GM12874 (cell line): ENCODE data around the gene SDK1.

ENCODE experiments used
- TF ChIP-seq, protein P1 (sequence below): IDR thresholded peaks from 2 replicates; pipeline ENCODE4 v1.5.1; 2011; ENCODE audit warnings: low read depth, mild to moderate bottlenecking, control low read depth, low read length, moderate library complexity; ENCODE audit not compliant: insufficient read depth

SDK1 gene

GRCh38 chr7:3928727-3929515 is 627.9 kb downstream of the SDK1 start:
- TF ChIP-seq, protein P1, sequence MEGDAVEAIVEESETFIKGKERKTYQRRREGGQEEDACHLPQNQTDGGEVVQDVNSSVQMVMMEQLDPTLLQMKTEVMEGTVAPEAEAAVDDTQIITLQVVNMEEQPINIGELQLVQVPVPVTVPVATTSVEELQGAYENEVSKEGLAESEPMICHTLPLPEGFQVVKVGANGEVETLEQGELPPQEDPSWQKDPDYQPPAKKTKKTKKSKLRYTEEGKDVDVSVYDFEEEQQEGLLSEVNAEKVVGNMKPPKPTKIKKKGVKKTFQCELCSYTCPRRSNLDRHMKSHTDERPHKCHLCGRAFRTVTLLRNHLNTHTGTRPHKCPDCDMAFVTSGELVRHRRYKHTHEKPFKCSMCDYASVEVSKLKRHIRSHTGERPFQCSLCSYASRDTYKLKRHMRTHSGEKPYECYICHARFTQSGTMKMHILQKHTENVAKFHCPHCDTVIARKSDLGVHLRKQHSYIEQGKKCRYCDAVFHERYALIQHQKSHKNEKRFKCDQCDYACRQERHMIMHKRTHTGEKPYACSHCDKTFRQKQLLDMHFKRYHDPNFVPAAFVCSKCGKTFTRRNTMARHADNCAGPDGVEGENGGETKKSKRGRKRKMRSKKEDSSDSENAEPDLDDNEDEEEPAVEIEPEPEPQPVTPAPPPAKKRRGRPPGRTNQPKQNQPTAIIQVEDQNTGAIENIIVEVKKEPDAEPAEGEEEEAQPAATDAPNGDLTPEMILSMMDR, result no peak

DNA sequence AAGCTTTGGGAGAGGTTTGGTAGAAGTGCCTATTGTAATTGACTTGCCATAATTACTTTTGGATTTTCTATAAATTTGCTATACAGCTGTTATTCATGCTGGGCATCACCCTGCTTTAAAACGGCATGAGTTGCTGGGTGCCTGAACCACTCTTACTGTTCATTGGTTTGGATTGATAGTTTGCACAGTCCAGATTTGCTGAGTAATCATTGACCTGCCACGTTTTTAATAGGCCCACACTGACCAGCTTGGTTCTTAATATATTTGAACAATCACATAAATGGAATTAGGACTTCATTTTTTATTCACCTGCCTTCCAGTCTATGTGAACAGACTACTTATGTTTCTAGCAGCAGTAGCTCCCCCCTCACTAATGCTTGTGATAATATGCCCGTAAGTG is 630.8 kb downstream of the SDK1 start:
- TF ChIP-seq, protein P1, result no peak

- TF ChIP-seq, protein P1, result no peak
Observed at GRCh38 chr7:3937146-3937545, 636.1 kb downstream of the SDK1 start.

DNA sequence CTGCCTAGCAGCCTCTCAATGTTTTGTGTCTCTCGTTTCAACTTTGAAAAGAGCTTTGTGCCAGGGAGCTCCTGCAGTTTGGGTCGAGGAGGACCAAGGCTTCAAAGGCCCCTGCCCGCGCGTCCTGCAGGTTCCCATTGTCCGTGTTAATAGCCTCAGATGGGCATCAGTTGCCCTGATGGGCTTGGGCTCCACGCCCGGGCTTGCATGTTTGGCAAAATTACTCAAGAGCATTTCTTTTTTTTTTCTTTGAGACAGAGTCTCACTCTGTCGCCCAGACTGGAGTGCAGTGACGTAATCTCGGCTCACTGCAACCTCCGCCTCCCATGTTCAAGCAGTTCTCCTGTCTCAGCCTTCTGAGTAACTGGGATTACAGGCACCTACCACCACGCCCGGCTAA is 636.6 kb downstream of the SDK1 start:
- TF ChIP-seq, protein P1, result no peak

DNA sequence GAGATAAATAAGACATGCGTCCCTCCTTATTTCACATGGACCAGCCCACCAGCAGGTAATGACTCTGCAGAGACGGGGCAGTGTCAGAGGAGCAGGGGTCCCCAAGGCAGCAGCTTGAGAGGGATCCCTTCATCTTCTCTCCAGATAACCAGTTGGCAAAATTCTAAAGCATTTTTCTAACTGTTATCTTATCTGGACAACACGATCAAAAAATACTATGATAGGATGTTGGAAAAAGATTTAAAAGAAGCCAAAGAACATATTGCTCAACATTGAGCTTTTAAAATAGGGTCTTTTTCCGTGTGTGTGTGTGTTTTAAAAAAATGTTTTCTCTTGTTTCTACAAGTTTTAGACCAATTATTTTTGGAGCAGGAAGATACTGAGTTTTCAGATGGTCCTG is 641.2 kb downstream of the SDK1 start:
- TF ChIP-seq, protein P1, result no peak

DNA sequence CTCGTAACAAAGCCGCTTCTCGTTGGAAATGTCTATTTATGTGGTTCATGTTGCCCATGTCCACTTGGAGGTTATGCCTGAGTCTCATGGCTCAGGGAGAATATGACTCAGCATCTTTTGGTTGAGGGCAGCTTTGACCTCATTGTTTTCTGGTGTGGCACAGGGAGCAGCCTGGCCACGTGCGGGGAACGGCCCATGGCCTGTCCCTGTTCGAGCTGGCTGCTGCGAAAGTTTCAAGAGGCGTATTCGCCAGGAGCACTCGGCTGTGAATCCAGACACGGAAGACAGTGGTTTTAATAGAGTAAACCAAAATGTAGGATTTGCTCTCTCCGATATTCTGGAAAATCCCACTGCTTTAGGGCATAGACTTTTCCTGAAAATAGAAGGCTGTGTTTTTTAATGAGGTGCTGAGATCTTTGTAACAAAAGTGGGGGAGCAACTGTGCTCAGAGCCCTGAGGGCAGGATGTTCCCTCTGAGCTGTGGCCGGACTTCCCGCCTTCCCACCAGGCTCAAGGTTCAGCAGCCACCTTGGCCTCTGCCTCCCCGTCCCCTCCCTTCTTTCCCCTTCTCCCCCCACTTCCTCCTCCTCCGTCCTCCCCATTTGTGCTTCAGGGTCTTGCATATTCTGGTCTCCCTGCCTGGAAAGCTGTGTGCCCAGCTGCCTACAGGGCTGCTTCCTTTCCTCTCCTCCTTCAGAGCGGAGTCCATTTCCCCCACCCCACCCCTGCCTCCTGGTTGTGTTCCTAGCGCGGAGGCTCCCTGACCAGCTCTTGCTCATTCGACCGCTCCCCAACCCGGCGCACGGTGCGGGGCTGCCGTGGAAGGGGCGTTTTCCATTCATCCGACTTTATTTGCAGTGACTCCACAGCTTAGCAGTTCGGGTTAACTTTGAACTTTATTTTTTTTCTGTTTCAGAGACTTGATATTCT is 642.0 kb downstream of the SDK1 start:
- TF ChIP-seq, protein P1, result no peak

DNA sequence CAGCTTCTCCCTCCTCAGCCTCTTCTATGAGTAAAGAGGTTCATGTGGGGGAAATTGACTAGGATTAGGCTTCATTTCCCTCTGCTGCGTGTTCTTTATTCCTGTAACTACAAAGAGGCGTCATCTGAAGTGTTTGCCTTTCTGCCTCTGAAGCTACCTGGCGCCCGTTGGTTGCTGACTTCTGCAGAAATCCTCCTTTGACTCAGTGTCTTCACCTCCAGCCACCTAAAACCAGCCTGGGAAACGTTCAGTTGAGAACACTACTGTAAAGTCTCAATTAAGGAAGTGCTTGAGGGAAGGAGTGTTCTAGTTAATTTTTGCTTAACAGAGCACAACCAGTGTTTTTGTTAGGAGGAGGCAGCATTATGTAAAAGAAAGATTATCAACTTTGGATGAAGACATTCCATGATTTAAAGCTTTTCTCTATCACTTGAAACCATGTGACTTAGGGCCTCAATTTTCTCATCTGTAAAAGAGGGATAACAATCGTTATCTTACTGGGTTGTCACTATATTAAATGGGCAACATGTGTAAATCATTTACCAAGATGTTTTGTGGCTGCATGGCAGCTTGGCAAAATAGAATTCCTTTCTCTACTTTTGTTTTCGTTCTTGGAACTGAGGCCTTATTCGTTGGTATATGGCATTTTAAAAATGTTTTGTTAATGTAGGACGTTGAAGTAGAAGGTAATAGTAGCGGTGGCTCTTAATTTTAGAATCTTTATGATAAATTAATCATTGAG is 642.9 kb downstream of the SDK1 start:
- TF ChIP-seq, protein P1, result no peak
